ENCODE data around the gene CD70. TPM values are rescaled to one million over a fixed set of nuclear protein-coding genes. Genes with fewer than 3 reads are reported as not detected.
"Not testable (repeated sequence)": the region's sequence is repeated elsewhere in the genome, so short reads cannot be mapped to it uniquely, and the experiment has no call there.

The CD70 gene
- total and polyA plus RNA-seq, 3 donors from 2014 or later: 0.63 to 1.0 TPM; not detected in 1

DNA sequence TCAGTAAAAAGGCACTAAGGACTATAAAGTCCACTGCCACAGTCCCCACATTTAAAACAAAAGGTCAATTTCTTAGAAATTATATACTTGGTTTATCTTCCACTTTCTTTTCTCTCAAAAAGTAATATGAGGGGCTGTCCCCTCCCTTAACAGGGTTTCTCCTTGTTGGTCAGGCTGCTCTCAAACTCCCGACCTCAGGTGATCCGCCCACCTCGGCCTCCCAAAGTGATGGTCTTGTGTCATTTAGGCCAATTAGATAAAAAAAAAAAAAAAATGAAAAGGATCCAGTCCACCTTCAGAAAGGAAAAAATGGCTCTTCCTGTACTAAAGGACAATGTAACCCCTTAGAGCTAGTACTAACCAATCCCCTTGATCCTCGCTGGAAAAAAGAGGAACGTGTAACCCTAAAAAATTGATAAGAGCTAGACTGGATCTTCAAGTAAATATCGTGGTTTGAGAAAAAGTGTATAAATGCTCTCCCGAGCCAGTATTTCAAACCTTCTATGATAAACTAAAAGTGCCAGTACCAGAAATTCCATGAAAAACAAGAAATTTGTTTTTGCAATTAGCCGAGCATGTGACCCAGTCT is 9.0 kb upstream of the CD70 start:
- Histone ChIP-seq H3K4me1 (no peaks in the 10 kb centered on the region), H3K9me3 (no peaks in the 10 kb centered on the region), H3K27me3 (no peaks in the 10 kb centered on the region), H3K4me3 (no peak overlapping the region), H3K36me3 (ENCODE audit: low read depth, missing control alignments) (no peaks in the 10 kb centered on the region), H3K27ac (no peak overlapping the region)
- TF ChIP-seq CTCF (IDR thresholded peaks at IDR 0.05) (no peak), POLR2A (IDR thresholded peaks at IDR 0.05) (no peak)
- no peak for DNase-seq
- intact Hi-C loops (cut with DNase I; ENCODE audit: low total_unique reads): no loop called here
- WGBS, 2 donors: 76 to 77% methylated on average over 8 of the region's 8 CpGs

GRCh38 chr19:6598254-6598892 is 7.4 kb upstream of the CD70 start:
- DNase-seq; H3K4me1 ChIP-seq; H3K36me3 ChIP-seq (ENCODE audit: low read depth, missing control alignments); H3K27ac ChIP-seq; intact Hi-C loops (cut with DNase I; ENCODE audit: low total_unique reads); H3K9me3 ChIP-seq; H3K27me3 ChIP-seq; H3K4me3 ChIP-seq: not testable (repeated sequence)
- WGBS, 2 donors: 55% methylated on average over 6 of the region's 6 CpGs

- 91 to 93% methylated on average over 19 to 34 of the region's 34 CpGs for WGBS, 2 donors
- intact Hi-C loops (cut with DNase I; ENCODE audit: low total_unique reads); H3K9me3 ChIP-seq; DNase-seq; H3K36me3 ChIP-seq (ENCODE audit: low read depth, missing control alignments); H3K27me3 ChIP-seq; H3K27ac ChIP-seq; H3K4me1 ChIP-seq; H3K4me3 ChIP-seq: not testable (repeated sequence)
Observed at GRCh38 chr19:6597471-6598253, 6.7 kb upstream of the CD70 start.

DNA sequence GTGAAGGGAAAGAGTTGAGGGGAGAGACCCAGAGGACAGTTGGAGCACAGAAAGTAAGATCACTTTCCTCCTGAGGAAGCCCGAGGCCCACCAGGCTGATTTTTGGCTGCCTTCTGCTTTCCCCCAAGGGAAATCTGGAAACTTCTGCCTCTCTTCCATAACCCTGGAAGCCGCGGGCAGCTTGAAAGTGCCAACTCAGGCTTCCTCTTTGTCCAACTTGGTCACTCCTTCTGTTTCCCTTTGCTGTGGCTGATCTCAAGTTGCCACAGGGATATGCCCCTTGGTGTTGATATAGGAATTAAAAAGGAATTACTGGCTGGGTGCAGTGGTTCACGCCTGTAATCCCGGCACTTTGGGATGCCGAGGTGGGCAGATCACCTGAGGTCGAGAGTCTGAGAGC is 5.7 kb upstream of the CD70 start:
- no peaks in the 10 kb centered on the region for H3K36me3 ChIP-seq (ENCODE audit: low read depth, missing control alignments)
- no peaks in the 10 kb centered on the region for H3K4me1 ChIP-seq
- 84 to 86% methylated on average over 5 to 7 of the region's 7 CpGs for WGBS, 2 donors
- intact Hi-C loops (cut with DNase I; ENCODE audit: low total_unique reads): no loop called here
- TF ChIP-seq POLR2A (IDR thresholded peaks at IDR 0.05) (no peak), CTCF (IDR thresholded peaks at IDR 0.05) (no peak)
- no peak overlapping the region for H3K27ac ChIP-seq
- H3K4me3 ChIP-seq: no peak overlapping the region
- H3K9me3 ChIP-seq: no peaks in the 10 kb centered on the region
- DNase-seq: no peak
- H3K27me3 ChIP-seq: no peaks in the 10 kb centered on the region

- H3K36me3 ChIP-seq (ENCODE audit: low read depth, missing control alignments): no peaks in the 10 kb centered on the region
- peaks cover under 1% of the 10 kb centered on the region for H3K4me1 ChIP-seq
Observed at GRCh38 chr19:6593651-6594416, 2.9 kb upstream of the CD70 start.

More at GRCh38 chr19:6593651-6594416, 2.9 kb upstream of the CD70 start:
- intact Hi-C loops (cut with DNase I; ENCODE audit: low total_unique reads): no loop called here
- Histone ChIP-seq H3K9me3 (no peaks in the 10 kb centered on the region), H3K27me3 (no peaks in the 10 kb centered on the region), H3K4me3 (no peak overlapping the region), H3K27ac (no peak overlapping the region)
- DNase-seq: no peak
- TF ChIP-seq POLR2A (IDR thresholded peaks at IDR 0.05) (no peak), CTCF (IDR thresholded peaks at IDR 0.05) (no peak)
- 57 to 70% methylated on average over 11 of the region's 11 CpGs for whole genome bisulfite sequencing, 2 donors

Data from testis (tissue), 3 donors.